ENCODE data around the gene SCYL2.
"Not testable (repeated sequence)": the region's sequence is repeated elsewhere in the genome, so short reads cannot be mapped to it uniquely, and the experiment has no call there.

Gene SCYL2

DNA sequence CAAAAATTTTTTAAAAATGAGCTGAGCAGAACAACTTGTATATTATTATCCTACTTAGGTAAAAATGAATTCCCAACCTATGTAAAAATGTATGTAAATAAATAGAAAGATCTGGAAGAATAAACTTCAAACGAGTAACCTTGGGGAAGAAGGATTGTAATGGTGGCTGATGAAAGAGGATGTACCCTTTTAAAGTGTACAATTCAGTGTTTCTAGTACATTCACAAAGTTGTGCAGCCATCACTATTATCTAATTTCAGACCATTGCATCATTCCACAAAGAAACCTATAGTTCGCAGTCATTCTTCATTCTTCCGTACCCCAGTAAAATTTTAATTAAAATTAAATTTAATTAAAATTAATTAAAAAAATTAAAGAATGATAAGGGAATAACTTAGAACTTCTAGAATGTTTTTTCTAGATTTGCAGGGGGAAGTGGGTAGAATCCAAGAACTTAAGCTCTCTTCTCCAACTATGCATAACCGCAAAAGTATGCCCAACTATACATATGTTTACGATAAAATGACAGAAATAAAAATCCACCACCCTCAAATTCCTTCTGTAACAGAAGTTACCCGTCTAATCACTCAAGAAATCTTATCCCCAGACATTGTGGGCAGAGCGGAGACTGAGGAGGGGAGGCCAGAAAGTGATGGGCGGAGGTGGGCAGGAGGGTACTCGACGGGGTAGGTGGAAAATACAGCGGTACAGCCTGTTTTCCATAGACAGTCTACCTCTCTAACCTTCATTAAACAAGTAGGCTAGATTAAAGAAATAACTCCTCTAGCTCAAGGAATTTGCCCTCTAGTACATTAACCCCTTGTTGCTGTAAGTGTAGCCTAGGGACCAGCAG, 1.0 kb upstream of the SCYL2 start:
- no peak for DNase-seq (ENCODE audit: low read depth)

DNA sequence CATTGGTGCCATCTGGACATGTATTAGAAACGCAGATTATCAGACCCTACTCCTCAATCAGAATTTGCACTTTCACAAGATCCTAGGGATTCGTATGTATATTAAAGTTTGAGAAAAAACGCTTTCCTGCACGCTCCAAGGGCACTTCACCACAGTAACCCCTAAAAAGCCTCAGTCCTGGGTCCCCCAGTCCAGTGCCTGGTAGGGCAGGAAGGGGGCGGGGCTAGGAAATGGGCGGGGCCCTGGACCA, 467 bp upstream of the SCYL2 start:
- peak; percentile 82 for DNase-seq (ENCODE audit: low read depth)

- DNase-seq (ENCODE audit: low read depth): peak; percentile 6
Measured at GRCh38 chr12:100267603-100268281, 765 bp downstream of the SCYL2 start.

DNA sequence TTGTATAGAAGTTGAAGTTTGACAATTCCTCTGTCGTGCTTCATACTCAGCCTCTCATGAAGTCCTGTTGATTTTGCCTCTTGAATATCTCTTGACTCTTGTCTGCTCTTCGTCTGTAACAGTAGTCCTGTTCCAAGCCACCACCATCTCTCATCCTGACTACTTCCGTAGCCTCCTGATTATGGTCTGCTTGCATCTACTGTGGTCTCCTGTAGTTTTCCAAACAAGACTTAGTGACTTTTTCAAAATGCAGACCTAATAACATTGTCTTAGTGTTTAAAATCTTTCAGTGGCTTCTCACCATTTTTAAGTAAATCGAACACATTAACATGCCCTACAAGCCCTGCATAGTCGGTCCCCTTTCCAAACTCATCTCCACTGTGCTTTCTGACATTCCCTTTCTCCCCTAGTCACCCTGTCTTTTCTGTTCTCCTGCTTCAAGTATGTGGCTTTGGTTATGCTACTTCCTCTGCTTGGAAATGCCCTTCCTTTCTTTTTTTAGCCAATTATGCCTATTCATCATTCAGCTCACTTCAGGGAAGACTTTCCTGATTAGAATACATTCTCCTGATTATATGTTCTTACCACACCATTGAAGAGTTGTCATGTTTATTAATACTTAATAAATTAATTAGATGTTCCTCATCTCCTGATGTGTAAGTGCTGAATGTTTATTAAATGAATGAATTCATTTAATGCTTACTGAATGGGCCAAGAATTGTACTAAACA, 2.0 kb downstream of the SCYL2 start:
- no peak for DNase-seq (ENCODE audit: low read depth)

- DNase-seq (ENCODE audit: low read depth): no peak
Measured at GRCh38 chr12:100273782-100274181, 6.8 kb downstream of the SCYL2 start.

DNA sequence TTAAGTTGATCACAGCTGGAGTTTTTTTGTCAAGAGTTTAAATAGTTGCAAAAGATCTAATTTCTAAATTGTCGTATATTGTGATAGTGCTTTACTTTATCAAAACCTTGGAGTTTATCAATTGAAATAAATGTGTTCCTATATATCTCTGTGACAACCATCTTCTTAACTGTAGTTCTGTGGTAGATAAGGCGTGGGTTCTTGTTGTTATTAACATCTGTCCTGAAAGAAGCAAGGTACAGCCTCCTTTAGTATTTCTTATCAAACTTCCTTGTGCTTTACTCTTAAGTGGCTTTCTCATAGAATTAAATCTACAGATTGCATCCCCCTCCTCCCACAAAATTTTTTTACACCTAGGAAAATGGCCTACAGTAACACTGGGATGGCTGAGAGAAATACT, 7.3 kb downstream of the SCYL2 start:
- no peak for DNase-seq (ENCODE audit: low read depth)

DNA sequence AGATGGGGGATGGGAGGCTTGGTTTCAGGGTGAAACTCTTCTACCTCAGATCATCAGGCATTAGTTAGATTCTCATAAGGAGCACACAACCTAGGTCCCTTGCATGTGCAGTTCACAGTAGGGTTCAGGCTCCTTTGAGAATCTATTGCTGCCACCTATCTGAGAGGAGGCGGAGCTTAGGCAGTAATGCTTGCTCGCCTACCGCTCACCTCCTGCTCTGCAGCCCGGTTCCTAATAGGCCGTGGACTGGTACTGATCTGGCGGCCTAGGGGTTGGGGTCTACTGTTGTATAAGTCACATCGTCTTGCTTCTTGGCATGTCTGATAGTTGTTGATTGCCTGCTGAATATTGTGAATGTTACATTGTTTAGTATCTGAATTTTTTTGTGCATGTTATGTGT, 12.2 kb downstream of the SCYL2 start:
- no peak for DNase-seq (ENCODE audit: low read depth)

DNA sequence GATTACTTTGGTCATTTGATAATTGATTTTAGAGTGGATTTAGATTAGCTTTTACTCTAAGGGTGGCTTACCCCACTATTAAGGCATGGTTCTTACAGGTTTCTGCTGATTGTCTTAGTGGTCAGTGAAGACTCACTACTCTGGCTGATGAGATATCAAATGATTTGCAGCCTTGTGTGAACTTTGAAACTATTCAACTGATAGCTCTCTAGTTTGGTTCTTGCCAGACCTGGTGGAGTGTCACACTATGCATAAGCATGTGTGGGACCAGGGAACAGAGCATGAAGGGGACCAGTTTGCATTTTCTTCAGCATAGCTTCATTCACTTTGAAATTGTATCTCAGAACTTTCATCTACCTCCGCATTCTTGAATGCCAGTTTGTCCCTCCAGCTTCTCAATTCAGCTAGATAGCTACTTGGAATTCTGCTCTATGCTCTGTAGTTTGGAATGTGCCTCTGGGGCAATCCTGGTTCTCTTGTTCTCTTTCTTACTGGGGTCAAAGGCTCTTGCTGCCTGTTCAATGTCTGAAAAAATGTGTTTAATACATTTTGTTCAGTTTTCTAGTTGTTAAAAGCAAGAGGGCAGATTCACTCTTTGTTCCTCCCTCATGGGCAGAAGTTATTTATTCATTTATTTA, 12.7 kb downstream of the SCYL2 start:
- no peak for DNase-seq (ENCODE audit: low read depth)

GRCh38 chr12:100284556-100284955, 17.6 kb downstream of the SCYL2 start:
- not testable (repeated sequence) for DNase-seq (ENCODE audit: low read depth)

DNA sequence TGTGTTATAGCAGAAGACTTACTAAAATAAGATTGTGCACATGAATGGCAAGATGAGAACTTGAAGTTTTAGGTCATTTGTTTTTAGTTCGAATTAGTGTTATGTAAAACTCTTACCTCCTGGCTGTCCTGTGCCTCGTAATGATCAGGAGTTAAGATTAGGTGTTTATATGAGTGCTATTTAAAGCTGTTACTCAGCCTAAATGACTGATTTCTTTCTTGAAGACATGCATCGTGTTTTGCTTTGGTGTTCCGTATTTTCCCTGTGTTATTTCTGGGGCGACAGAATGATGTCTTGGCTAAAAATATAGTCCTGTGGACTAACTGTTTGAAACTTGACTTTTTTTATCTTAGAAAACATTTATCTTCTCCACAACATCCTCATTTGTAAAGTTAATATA, 22.1 kb downstream of the SCYL2 start:
- no peak for DNase-seq (ENCODE audit: low read depth)

DNA sequence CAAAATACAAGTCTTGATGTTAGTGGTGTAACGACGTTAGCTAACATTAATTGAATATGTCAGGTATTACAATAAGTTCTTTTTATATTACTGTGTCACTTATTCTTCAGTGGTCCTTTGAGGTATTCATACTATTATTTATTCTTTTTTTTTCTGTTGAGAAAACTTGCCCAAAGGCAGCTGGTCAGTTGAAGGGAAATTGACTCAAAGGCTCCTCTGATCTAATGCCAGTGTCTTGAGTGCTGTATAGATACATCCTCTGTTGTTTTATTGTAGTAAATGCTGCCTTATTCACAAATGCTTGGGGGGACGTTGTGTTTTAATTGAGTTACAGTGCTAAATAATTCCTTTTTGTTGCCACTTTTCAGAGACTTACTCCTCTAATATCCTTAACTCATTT, 23.0 kb downstream of the SCYL2 start:
- DNase-seq (ENCODE audit: low read depth): no peak

DNA sequence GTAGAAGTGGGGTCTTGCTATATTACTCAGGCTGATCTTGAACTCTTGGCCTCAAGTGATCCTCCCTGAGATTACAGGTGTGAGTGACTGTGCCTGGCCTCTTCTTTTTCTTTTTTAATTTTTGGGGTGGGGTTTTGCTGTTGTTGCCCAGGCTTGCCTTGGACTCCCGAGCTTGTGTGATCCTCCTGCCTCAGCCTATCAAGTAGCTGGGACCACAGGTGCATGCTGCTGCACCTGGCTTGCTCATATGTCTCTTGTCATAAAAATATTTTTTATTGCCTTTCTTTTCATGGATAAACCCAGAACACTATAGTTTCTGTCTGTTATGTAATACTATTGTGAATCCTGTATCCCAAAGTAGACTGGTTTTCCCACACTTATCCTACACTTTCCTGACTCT, 26.0 kb downstream of the SCYL2 start:
- no peak for DNase-seq (ENCODE audit: low read depth)

DNA sequence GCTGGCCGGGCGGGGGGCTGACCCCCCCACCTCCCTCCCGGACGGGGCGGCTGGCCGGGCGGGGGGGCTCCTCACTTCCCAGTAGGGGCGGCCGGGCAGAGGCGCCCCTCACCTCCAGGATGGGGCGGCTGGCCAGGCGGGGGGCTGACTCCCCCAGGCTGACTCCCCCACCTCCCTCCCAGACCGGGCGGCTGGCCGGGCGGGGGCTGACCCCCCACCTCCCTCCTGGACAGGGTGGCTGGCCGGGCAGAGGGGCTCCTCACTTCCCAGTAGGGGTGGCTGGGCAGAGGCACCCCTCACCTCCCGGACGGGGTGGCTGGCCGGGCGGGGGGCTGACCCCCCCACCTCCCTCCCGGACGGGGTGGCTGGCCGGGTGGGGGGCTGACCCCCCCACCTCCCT, 27.4 kb downstream of the SCYL2 start:
- DNase-seq (ENCODE audit: low read depth): not testable (repeated sequence)

DNA sequence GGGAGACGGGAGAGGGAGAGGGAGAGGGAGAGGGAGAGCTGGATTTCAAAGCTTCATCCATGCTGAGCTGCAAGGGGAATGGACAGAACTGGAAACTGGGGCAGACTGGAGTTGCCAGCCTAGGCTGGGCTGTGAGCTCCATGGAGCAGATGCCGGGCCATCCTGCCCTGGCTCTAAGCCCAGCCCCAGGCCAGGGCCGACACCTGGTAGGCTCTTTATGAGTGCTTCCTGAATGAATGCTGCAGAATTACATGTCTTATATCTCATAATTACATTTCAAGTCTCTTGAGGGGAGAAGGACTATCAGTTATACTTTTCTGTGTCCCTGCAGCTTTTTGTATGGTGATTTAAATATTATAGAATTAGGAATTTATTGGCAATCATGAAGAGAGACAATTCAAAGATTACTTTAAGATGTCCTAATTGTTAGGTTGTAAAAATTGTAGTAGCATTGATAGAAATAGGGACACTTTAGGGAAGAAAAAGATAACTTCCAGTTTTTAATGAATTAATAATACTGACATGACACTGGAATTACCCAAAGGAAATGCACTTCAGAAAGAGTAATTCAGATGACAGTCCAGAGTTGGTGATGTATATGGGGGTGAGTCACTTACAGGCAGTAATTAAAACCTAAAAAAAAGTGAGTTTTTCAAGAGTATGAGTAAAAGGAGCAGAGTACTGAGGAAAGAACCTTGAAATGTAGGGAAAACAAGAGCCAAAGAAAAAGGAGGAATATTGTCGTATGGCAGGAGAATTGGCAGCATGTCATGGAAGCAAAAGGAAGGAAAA, 29.0 kb downstream of the SCYL2 start:
- no peak for DNase-seq (ENCODE audit: low read depth)

DNA sequence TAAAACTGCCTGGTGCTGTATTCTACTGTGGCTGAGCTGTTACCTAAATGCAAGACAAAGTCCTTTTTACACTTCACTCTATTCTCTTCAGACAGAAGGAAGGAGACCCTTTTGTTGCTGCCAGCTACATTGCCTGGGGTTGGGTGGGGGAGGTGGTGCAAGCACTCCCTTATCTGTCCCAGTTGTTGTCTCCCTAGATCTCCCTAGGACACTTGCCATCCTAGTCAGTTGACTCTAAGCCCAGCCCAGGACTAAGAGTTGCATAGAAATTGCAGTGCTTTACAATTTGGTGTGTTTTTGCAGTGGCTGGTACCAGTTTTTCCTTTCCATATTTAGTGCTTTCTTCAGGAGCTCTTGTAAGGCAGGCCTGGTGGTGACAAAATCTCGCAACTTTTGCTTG, 35.1 kb downstream of the SCYL2 start:
- no peak for DNase-seq (ENCODE audit: low read depth)

- DNase-seq (ENCODE audit: low read depth): no peak
Measured at GRCh38 chr12:100303831-100304230, 36.9 kb downstream of the SCYL2 start.

GRCh38 chr12:100304334-100304733, 37.4 kb downstream of the SCYL2 start:
- not testable (repeated sequence) for DNase-seq (ENCODE audit: low read depth)

- not testable (repeated sequence) for DNase-seq (ENCODE audit: low read depth)
Measured at GRCh38 chr12:100308138-100308537, 41.2 kb downstream of the SCYL2 start.

DNA sequence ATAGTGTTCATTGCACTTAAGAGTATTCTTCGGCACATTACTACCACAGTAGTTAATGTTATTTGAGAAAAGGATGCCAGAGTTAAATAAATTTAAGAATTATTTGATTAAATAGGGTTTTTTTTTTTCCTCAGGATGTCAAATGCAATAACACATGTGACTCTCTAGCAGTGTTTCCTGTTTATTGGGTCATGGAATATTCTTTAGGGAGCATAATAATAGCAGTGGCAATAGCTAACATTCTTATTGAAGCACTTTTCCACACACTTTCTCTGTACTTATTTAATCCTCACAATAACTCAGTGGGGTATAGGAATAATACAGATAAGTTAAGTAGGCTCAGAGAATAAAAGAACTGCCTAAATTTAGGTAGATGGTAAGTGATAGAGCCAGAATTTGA, 44.3 kb downstream of the SCYL2 start:
- DNase-seq (ENCODE audit: low read depth): no peak

DNA sequence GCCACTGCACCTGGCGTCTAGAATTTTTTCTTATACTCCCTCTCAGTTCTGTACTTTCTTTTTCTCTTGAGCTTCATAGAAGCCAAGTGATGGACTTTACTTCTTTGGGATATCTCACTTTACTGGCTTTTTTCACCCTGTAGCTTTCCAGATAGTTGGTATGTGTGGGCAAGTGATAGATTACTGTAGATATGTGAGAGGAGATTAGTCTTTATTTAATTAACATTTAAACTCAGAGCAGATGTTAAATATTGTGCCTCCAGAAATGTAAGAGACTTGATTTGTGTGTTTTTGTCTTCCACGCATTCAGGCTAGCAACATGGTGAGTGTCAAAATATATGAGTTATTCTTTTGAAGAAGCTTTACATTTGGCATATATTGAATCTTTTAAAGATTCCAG, 50.4 kb downstream of the SCYL2 start:
- no peak for DNase-seq (ENCODE audit: low read depth)

DNA sequence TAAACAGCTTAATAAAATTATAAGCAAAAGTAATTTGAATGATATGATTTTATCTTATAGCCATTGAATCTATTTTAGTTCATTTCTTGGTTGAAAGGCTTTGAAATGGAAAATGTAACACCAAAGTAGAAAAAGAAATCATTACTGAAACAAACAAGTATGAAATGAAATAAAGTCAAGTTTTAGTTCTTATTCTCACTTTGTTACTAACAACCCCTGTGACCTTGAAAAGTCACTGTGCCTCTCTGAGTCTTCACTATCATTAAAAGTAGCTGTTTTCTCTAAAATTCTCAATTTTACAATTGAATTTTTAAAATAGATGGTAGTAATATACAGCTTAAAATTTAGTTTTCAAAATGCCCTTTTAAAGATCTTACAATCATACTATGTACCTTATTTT, 57.5 kb downstream of the SCYL2 start:
- no peak for DNase-seq (ENCODE audit: low read depth)

- no peak for DNase-seq (ENCODE audit: low read depth)
Measured at GRCh38 chr12:100326208-100326607, 59.2 kb downstream of the SCYL2 start.
